Activated gamma-delta T cell treated with Interleukin-2 at 50 U/mL for 16 hours (primary cell): Measurements from ENCODE around the gene LUZP2.
"Not testable (repeated sequence)": the region's sequence is repeated elsewhere in the genome, so short reads cannot be mapped to it uniquely, and the experiment has no call there.

Experiments
- DNase-seq: peaks from one replicate; pipeline ENCODE4 v3.0.0-alpha.2; 2020

Gene LUZP2

DNA sequence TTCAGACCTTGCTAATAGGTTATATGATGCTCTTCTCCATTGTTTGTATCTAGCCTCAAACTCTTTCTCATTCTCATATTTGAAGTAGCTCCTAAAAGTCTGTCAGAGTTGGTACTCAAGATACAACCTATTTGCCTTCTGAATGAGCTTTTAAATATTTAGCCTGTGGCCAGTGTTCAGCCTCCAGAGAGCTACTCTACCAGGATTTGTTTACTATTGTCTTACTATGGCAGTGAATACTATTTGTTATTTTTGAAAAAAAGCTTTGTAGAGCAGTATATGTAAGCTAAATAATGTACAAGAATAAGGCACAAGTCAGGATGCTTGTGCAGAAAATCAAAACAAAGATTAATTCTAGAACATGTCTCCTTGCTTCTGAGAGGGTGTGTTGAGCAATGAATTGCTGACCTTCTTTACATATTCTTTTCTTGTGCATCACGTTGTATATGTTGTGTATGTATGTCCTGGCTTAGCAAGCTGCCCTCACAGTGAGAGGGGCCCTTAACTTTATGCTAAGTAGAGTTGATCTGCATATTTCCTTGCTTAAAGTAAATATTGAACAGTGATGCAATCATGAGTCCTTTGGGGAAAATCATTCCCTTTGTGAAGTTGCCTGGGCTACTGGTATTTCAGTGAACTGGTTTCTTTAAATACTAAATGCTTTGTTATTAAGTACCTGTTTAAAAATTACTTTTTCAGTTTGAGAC, 438.0 kb downstream of the LUZP2 start:
- no peak for DNase-seq

DNA sequence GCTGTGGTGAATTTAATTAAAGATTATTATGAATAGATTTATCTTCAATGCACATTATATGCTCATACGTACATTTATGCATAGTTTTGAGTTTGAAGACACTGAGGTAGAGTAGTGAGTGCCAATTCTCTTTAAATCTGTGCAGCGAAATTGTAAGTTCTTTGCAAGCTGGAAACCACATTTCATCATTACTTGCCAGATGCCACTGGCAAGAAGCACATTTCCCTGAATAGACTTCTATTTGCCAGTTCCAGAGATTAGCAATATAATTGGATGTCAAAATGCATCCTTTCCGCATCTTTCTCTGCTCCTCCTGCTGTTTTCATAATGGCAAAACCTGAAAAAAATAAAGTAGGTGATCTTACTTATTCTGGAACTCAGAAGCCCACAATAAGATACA, 448.0 kb downstream of the LUZP2 start:
- DNase-seq: no peak

DNA sequence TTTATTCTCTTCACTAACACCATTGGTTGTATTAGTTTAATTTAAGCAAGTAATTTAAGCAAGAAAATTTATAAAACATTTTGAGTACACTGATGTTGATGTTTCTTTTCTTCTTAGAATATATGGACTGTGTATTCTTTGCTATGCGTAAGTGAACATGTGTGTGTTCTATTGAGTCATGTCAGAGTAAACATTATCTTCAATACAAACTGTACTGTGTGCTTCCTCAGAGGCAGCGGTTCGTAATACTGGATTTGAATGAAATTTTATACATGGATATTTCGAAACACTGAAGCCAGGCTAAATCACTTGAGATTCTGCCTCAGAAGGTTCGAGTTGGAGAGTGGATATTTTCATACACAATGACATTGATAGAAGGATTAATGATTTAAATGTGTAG, 452.6 kb downstream of the LUZP2 start:
- DNase-seq: no peak

DNA sequence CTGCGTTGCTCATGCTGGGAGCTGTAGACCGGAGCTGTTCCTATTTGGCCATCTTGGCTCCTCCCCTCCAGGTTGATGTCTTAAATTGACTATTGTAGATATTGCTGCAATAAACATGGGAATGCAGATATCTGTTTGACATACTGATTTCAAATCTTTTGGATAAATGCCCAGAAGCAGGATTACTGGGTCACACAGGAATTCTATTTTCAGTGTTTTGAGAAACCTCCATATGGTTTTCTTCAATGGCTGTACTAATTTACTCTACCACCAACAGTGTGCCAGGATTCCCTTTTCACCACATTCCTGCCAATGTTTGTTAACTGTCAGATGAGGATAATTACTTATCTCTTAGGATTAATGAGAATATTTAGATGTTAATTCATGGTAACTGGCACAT, 467.0 kb downstream of the LUZP2 start:
- DNase-seq: no peak

DNA sequence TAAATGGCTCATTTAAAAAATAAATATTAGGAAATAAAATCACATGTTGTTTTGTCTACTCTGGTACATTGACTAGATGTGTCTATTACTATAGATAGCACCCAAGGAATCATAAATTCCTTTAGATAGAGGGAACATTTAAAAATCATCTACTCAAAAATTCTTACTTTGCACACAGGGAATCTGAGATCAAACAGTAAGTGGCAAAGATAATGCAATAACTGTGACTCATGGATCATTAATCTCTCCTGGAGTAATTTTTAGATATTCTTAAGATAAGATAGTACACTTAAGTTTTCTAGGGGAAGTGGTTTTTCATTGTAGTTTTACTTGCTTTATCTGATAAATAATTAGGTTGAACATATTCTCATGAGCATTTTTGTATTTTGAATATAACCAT, 468.9 kb downstream of the LUZP2 start:
- no peak for DNase-seq

DNA sequence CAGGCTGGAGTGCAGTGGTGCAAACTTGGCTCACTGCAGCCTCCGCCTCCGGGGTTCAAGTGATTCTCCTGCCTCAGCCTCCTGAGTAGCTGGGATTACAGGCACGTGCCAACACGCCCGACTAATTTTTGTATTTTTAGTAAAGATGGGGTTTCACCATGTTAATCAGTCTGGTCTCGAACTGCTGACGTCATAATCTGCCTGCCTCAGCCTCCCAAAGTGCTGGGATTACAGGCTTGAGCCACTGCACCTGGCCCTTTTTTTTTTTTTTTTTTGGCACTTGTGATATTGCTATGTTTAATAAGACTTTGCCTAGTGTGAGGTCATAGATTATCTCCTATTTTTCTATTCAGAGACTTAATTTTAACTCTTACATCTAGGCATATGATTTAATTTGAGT, 497.1 kb downstream of the LUZP2 start:
- not testable (repeated sequence) for DNase-seq

DNA sequence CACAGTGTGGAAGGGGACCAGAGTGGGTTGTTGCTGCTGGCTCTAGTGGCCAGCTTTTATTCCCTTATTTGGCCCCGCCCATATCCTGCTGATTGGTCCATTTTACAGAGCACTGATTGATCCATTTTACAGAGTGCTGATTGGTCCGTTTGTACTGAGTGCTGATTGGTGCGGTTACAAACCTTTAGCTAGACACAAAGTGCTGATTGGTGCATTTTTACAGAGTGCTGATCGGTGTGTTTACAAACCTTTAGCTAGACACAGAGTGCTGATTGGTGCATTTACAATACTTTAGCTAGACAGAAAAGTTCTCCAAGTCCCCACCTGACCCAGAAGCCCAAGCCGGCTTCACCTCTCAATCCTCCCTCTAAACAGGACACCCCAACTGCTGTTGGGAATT, 503.1 kb downstream of the LUZP2 start:
- not testable (repeated sequence) for DNase-seq

DNA sequence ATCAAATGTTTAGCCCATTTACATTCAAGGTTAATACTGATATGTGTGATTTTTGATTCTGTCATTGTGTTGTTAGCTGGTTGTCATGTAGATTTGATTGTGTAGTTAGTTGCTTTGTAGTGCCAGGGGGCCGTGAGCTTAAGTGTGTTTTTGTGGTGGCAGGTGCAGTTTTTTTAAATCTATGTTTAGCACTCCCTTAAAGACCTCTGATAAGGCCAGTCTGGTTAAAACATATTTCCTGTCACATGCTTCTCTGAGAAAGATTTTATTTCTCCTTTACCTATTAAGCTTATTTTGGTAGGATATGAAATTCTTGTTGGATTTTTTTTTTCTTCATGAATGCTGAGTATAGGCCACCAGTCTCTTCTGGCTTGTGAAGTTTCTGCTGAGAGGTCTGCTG, 540.6 kb downstream of the LUZP2 start:
- no peak for DNase-seq

DNA sequence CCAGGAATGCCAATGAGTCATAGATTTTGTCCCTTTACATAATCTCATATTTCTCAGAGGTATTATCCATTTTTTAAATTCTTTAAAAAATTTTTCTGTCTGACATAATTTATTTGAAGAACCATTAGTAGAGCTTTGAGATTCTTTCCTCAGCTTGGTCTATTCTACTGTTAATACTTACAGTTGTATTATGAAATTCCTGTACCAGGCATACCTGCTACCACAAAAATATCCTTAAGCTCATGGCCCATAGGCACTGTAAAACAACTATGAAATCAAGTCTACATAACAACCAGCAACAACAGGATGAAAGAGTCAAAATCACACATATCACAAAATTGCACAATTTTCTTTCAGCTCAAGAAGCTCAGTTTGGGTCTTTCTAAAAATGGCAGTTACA, 541.3 kb downstream of the LUZP2 start:
- DNase-seq: no peak

DNA sequence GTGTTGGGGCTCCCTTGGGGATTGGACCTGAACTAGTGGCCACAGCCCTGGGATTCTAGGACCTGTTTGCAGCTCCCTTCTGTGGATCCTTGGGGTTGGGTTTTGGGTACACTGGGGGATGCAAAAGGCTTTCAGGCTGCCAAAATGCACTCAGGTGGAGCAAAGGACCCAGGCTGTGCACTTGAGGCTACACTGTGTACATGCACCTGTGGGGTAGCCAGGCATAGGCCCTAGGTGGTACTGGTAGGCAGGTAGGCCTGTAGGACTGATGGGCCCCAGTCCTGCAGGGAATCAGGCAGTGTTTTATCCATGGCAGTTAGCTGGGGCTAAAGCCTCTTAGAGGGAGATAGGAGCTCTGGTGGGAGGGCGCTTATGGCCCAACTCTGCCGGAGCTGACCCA, 542.3 kb downstream of the LUZP2 start:
- no peak for DNase-seq

DNA sequence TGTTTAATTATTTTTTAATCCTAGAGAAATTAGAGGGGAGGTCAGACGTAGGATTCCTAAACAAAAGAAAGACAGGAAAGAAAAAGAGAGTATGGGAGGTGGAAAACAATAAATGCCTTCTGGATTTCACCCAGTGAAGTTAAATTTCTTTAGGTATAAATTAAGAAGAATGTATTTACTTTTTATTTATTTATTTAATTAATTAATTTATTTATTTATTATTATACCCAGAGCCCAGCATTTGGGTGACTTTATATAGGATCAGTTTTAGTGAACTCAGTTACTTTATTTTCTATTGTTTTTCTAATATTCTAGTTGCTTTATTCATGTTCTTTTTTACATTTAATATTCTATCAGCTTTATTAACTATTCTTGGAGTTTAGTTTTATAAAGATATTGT, 551.8 kb downstream of the LUZP2 start:
- no peak for DNase-seq

DNA sequence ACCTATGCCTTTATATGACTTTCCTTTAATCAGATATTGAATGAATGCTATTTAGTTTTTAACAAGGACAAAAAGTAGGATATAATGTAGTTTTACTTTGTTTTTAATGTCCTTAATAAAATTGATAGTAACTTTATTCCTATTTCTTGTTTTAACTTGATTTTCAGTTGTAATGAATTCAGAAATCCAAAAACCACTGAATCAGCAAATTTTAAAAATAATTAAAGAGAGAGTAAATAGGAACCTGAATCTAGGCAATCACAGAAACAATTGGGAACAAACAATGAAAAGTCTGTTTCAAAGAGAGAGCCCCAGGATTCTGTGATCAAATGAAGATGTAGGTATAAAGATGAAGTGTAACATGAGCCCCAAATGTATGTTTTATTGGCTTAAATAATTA, 556.0 kb downstream of the LUZP2 start:
- no peak for DNase-seq

DNA sequence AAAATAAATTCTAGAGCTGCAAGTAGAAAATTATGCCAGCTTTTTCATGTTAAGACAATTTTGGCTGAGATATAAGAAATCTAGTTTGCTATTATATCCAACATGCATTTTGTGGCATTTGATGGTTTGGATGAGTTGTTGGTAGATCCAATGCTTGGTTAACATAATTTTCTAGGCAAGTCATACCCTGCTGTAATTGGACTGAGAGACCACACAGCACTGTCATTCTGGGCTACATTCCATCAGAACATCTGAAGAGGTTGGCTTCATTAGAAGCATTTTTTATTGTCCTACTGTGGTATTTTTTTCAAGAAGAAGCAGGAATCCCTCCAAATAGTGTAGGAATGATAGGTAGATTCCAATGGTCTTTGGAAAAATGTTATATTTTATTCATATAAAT, 561.0 kb downstream of the LUZP2 start:
- DNase-seq: no peak

DNA sequence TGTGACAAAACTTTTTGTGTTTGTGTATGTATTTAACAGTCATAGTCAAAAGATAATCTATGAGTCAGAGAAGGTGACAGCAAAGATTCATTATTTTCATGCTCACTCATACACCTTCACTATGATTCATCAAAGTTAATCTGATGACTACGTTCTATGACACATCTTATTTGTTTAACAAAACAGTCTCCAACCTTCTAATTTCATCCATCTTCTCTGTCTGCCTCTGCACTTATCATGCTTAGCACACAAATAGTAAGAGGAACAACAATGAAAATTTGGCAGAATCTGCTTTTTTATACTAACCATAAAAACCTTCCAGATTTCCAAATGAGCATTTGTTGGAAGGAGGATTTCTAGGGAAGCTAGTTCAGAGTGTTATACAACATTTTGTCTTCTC, 568.9 kb downstream of the LUZP2 start:
- DNase-seq: no peak

DNA sequence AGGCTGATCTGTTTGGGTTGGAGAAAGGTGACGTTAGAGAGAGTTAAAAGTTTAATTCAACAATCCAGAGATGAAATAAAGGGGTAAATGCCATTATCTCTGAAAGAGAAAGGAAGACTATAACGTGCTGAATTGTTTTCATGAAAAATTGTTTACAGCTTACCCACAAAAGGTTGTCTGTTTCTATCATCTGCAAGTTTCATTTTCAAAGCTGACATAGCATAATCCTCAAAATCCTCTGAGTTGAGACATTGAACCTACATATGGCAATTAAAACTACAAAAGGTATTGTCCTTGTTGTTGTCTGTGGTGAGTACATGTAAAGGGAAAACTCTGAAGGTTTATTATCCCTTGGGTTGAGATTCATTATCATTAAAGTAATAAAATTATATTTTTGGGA, 569.9 kb downstream of the LUZP2 start:
- no peak for DNase-seq

DNA sequence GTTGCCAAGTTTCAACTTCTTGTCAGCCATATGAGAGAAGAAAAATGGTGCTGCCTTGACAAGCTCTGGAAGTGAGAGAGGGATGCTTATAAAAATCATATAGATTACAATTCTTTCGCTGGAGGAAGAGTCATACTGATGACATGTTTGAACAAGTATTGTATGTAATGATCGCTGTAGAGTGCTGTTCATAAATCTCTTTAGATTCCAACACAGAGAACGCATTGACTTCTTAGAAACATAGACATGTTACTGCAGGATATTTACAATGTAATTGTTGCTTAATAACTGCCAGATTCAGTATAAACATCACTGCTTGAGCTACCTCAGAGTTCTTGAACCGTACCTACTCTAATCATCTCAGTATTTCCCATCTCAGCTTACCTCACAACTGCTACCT, 571.6 kb downstream of the LUZP2 start:
- DNase-seq: no peak

DNA sequence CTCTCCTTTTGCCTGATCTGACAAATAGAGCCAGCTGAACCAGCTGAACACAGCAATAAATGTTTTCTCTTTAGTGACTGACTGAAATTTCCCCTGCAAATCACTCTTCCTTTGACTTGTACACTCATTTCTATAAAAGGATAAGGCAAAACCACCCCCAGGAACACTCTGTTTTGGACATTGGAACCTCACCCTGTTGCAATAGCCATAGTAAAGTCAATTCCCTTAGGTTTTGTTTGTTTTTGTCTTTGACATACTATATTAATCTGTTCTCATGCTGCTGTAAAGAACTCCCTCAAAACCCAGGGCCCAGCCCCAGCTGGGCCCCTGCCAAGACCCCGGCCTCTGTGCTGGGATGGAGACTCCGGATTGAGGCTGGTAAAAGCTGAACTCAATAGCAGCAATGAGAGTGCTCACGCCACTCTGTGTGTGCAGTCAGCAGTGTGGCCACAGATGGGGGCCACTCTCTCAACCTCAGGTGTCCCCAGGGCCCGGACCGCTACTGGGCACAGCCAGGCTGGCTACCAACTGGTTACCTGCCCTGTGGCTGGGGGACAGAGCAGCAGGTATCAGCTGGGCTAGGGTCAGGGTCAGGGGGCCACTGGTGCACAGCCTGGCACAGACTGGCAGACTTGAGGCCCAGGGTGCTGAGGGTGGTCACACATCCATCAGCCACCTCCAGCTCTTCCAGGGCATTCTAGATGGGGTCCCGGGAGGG, 597.4 kb downstream of the LUZP2 start:
- no peak for DNase-seq

DNA sequence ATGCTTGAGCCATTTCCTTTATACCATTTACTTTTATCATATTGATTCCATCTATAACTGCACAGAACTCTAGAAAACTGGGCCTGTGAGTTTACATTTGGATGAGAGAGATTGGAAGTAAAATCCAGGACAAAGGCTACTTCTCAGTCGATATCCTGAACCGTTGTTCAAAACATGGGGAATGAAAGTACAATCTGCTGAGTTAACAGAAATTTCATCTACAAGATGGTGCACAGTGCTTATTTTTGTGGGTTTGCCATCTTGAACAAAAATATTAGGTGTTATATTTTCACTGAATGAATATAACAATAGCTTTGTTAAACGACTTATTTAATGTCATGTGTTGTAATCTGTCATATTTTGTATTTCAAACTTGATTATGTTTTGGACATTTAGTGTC, 622.6 kb downstream of the LUZP2 start:
- no peak for DNase-seq
